NCI-H69 (cell line): ENCODE measurements around the gene PADI4.
A peak's percentile ranks its signal among the peaks of the same experiment; 100 is the strongest.

Experiments
- DNase-seq: peaks from one replicate; lab custom pipeline; 2025; lab: John Stamatoyannopoulos, UW

PADI4 gene, protein sequence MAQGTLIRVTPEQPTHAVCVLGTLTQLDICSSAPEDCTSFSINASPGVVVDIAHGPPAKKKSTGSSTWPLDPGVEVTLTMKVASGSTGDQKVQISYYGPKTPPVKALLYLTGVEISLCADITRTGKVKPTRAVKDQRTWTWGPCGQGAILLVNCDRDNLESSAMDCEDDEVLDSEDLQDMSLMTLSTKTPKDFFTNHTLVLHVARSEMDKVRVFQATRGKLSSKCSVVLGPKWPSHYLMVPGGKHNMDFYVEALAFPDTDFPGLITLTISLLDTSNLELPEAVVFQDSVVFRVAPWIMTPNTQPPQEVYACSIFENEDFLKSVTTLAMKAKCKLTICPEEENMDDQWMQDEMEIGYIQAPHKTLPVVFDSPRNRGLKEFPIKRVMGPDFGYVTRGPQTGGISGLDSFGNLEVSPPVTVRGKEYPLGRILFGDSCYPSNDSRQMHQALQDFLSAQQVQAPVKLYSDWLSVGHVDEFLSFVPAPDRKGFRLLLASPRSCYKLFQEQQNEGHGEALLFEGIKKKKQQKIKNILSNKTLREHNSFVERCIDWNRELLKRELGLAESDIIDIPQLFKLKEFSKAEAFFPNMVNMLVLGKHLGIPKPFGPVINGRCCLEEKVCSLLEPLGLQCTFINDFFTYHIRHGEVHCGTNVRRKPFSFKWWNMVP

DNA sequence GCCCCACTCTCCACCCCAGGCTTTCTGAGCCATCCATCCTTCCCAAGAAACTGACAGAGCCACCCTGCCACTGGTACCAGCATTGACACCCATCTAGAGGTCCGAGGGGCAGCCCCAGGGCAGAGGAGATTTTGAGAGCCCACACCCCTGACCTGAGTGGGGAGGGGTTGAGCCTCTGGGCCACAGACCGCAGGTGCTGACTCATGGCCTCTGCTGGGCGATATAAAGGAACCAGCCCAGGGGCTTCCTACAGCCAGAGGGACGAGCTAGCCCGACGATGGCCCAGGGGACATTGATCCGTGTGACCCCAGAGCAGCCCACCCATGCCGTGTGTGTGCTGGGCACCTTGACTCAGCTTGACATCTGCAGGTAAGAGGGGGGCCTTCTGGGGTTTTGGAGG lies at the start of gene PADI4:
PADI4 (plus strand) TSS at position 252 of the 400 bp plus-strand sequence; CDS start at position 278, 26 bp downstream.
- DNase-seq, result no peak

- DNase-seq, result no peak
Observed at GRCh38 chr1:17258758-17259130, 49.3 kb upstream of the PADI4 start.

- DNase-seq, result no peak
Observed at GRCh38 chr1:17259233-17259873, 48.6 kb upstream of the PADI4 start.

DNA sequence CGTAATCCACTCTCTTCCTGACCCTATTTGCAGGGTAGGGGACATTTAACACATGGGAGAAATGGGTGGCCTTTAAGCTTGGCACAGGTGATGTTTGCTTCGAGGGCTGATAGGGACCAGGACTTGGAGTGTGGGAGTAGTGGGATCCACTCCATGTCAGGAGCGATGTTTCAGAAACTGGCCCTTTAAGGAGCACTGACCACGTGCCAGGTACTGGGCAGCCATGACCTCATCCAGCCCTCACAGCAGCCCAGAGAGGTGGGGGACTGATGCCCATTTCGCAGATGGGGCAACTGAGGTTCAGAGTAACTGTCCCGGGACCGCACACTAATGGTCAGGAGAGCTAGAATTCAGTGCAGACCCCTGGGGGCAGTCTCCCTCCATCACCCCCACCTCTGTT lies 47.7 kb upstream of the PADI4 start:
- DNase-seq, result no peak

- DNase-seq, result no peak
Observed at GRCh38 chr1:17260738-17261137, 47.3 kb upstream of the PADI4 start.

DNA sequence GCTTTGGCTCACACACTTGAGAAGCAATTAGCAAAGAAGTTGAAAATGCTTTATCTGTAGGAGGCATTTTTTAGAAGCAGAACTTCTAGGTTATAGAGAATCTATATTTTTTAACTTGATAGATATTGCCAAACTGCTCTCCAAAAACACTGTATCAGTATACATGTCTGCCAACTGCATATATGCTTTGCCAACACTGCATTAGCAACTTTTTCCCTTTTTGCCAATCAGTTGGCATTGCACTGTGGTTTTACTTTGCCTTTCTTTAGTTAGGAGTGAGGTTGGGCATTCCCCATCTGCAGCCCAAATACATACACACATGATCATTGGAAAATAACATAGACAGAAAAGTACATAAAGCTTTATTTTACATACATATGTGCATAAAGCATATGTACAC lies 44.1 kb upstream of the PADI4 start:
- DNase-seq, result no peak

DNA sequence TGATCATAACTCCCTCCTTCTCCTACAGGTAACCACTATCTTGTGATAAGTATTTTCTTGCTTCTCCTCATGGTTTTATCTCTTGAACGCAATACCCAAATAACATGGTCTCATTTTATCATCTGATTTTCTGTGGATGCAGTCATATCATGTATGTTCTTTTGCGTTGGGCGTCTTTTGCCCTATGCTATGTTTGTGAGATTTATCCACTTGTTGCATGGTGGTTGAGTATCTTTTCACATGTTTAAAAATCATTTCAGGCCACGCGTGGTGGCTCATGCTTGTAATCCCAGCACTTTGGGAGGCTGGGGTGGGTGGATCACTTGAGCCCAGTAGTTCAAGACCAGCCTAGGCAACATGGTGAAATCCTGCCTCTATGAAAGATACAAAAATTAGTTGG lies 43.5 kb upstream of the PADI4 start:
- no peak for DNase-seq

- DNase-seq, result no peak
Observed at GRCh38 chr1:17265162-17265561, 42.8 kb upstream of the PADI4 start.

GRCh38 chr1:17265950-17266349 lies 42.0 kb upstream of the PADI4 start:
- DNase-seq, result no peak

GRCh38 chr1:17270891-17271765 lies 36.9 kb upstream of the PADI4 start:
- DNase-seq, result no peak

- DNase-seq, result no peak
Observed at GRCh38 chr1:17272066-17272465, 35.9 kb upstream of the PADI4 start.

- DNase-seq, result peak; percentile 56
Observed at GRCh38 chr1:17272646-17273045, 35.4 kb upstream of the PADI4 start.

GRCh38 chr1:17273096-17273495 lies 34.9 kb upstream of the PADI4 start:
- DNase-seq, result no peak

DNA sequence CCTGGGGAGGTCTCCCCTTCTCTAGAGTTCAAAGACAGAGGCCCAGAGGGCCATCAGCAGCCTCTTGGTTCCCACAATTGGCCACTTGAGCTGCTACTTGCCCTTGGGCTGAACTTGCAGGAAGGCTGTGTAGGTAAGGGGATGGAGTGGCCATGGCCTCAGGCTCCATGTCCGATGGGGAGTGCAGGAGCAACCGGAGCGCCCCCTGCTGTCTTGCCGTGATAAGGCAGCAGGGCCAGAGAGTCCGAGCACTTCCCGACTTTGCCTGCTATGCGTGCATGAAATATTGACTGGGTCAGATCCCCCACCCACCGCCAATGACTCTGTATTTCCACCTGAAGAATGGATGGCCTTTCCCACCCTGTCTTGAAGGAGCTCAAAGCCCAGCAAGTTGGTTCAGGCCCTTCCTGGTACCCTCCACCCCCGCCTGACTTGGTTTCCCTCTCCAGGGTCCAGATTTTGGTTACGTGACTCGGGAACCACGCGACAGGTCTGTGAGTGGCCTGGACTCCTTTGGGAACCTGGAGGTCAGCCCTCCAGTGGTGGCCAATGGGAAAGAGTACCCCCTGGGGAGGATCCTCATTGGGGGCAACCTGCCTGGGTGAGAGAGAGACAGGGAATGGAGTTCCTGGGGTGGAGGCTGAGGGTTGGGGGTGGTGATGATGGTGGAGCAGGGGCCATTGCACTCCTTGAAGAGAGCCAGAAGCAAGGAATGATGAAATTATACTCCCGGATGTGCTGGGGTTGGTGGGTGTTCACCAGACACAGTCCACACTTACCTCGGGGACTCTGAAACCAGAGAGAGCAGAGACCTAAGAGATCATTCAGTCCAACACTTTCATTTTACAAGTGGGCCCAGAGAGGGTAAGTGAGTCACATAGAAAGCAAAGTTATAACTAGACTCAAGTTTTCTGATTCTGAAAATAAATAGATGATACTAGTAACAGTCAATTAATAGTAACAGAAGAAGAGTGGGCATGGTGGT lies 33.5 kb upstream of the PADI4 start:
- peak; percentile 58 for DNase-seq

DNA sequence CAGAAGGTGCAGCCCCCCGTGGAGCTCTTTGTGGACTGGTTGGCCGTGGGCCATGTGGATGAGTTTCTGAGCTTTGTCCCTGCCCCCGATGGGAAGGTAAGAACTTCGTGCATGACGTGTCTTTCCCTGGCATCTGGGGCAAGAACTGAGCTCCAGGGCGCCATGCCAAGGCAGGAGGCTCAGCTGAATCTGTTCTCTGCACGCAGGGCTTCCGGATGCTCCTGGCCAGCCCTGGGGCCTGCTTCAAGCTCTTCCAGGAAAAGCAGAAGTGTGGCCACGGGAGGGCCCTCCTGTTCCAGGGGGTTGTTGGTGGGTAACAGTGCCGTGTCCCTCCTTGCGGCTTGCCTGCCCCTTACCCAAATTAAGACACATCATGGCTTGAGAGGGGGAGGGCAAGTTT lies 31.4 kb upstream of the PADI4 start:
- DNase-seq, result peak; percentile 61

- DNase-seq, result no peak
Observed at GRCh38 chr1:17277511-17278159, 30.4 kb upstream of the PADI4 start.

DNA sequence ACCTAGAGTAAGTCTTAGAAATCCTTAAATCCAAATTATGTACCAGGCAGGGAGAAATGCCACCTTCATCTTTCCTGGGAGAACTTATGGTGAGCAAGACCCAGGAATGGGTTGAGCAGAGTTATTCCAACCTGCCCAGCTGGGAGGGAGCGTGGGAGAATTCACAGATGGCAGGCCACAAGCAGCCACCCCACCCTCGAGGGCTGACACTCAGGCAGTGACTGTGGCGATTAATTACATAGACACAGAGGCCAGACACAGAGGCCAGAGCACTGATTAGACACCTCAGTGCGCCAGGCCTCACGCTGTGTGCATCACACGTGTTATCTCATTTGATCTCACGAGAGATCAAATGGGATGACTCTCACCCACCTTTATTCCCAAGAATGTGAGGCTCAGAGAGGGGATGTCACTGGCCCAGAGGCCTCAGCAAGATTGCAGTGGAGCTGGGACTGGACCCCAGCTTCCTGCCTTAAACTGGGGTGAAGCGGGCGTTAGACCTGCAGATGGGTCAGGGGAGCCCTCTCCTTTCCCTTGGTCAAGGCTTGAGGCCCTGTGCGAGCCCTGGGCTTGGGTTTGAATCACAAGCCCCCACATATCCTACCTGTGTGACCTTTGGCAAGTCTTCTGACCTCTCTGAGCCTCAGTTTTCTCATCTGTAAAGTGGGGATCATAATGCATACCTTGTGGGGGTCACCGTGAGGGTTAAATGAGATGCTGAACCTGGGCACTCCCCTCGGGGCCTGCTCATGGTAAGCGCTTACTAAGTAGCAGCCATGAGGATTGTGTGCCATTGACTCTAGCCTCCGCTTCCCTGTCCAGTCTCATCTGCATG lies 28.8 kb upstream of the PADI4 start:
- no peak for DNase-seq

DNA sequence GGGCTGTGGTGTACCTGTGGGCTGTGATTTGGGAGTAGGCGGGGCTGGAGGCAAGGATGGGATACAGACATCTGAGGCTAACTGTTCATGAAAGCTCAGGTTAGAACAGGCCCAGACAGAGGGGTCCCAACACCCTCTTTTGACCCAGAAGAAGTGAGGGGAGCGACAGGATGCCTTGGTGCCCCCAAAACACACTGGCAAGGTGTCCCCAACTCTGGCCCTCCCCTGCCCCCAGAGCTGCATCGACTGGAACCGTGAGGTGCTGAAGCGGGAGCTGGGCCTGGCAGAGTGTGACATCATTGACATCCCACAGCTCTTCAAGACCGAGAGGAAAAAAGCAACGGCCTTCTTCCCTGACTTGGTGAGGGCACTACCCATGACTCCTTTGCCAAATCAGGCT lies 27.6 kb upstream of the PADI4 start:
- DNase-seq, result no peak

DNA sequence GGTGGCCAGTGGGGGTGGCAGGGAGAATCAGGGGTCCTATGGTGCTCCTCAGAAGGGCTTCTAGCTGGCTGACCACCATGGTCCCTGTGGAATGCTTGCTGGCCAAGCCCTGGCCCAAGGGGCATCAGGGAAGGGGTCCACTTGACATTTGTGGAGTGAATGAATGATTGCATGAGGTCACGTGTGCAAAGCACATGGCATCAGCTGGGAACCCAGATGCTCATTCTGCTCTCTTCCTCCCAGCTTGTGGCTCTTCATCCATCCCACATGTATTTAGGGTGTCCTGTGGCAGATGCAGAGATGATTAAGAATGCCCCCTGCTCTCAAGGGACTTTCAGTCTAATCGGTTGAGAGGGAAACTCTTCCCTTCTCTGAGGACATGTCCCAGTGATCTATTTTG lies 27.1 kb upstream of the PADI4 start:
- no peak for DNase-seq
